GM12878 (cell line): Measurements from ENCODE around the gene TTF2.

ENCODE experiments used
- CHD2 ChIP-seq: IDR thresholded peaks from 2 replicates; pipeline ENCODE4 v1.6.1; 2011; ENCODE audit warnings: low read depth, low read length, improper control_type of control experiment, borderline replicate concordance
- DPF2 ChIP-seq: fragments of 450-650 bp; IDR thresholded peaks from 2 replicates; pipeline ENCODE4 v1.6.1; 2017; ENCODE audit warnings: mild to moderate bottlenecking
- EP300 ChIP-seq, 2 experiments: fragments of 150-350 bp in 1 of 2; IDR thresholded peaks; 2 replicates each; pipeline ENCODE4 v1.6.1; 2011 to 2012; ENCODE audit warnings: low read depth in 2 of 2, low read length in 2 of 2, borderline replicate concordance in 1 of 2, improper control_type of control experiment in 1 of 2, inconsistent platforms in 1 of 2; ENCODE audit not compliant: control insufficient read depth in 1 of 2
- FOXM1 ChIP-seq: IDR thresholded peaks from 2 replicates; pipeline ENCODE4 v1.6.1; 2012; ENCODE audit warnings: low read depth, mild to moderate bottlenecking, inconsistent platforms, low read length, moderate library complexity
- GATAD2B ChIP-seq: fragments of 450-650 bp; conservative IDR thresholded peaks from 2 replicates; pipeline ENCODE4 v1.6.1; 2017; ENCODE audit warnings: low read depth, mild to moderate bottlenecking, moderate library complexity
- POLR2AphosphoS2 ChIP-seq: IDR thresholded peaks from 2 replicates; pipeline ENCODE4 v1.6.1; 2011; ENCODE audit warnings: low read depth, mild to moderate bottlenecking, low read length, improper control_type of control experiment, moderate library complexity
- RAD21 ChIP-seq: IDR thresholded peaks from 2 replicates; pipeline ENCODE4 v1.6.1; 2011; ENCODE audit warnings: mild to moderate bottlenecking, low read depth, low read length, moderate library complexity; ENCODE audit not compliant: insufficient read depth
- TF ChIP-seq, protein P1 (sequence below), 3 experiments: IDR thresholded peaks in 2 of 3; conservative IDR thresholded peaks in 1 of 3; 2 replicates each; pipeline ENCODE4 v1.5.1; 2011; ENCODE audit warnings: low read depth in 3 of 3, low read length in 3 of 3, mild to moderate bottlenecking in 3 of 3, control low read depth in 2 of 3, moderate library complexity in 2 of 3, inconsistent platforms in 1 of 3, mixed read lengths in 1 of 3; ENCODE audit not compliant: control insufficient read depth in 2 of 3, insufficient read depth in 1 of 3; ENCODE audit errors: extremely low read depth in 1 of 3

DNA sequence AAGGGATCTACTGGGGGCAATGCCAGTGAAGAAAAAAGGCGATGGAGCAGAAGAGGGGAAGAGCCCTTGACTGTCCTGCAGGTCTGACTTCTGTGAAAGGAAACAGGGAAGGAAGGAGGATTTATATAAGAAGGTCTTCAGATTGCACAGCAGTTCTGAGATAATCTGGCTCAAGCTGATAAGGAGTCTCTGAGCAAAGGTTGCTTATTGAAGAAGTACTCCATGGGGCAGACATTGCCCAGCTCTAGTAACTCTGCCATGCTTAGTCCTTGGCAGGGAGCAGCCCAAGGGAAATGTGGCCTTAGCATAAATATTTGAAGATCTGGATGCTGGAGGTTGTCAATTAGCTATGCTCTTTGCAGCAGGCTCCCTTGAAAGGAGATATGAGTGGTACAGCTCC lies 15.9 kb upstream of the TTF2 start:
- TF ChIP-seq, protein P1, sequence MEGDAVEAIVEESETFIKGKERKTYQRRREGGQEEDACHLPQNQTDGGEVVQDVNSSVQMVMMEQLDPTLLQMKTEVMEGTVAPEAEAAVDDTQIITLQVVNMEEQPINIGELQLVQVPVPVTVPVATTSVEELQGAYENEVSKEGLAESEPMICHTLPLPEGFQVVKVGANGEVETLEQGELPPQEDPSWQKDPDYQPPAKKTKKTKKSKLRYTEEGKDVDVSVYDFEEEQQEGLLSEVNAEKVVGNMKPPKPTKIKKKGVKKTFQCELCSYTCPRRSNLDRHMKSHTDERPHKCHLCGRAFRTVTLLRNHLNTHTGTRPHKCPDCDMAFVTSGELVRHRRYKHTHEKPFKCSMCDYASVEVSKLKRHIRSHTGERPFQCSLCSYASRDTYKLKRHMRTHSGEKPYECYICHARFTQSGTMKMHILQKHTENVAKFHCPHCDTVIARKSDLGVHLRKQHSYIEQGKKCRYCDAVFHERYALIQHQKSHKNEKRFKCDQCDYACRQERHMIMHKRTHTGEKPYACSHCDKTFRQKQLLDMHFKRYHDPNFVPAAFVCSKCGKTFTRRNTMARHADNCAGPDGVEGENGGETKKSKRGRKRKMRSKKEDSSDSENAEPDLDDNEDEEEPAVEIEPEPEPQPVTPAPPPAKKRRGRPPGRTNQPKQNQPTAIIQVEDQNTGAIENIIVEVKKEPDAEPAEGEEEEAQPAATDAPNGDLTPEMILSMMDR (IDR thresholded peaks at IDR 0.05 in 2 of 3, conservative IDR thresholded peaks at IDR 0.05 in 1 of 3; ENCODE audit: control insufficient read depth in 2 of 3, extremely low read depth in 1 of 3, insufficient read depth in 1 of 3, low read depth in 3 of 3, low read length in 3 of 3) = no peak
- TF ChIP-seq FOXM1 (no peak), EP300 (IDR thresholded peaks at IDR 0.05; ENCODE audit: borderline replicate concordance in 1 of 2, control insufficient read depth in 1 of 2, low read depth in 2 of 2, low read length in 2 of 2) (no peak), RAD21 (no peak), DPF2 (no peak), POLR2AphosphoS2 (no peak), CHD2 (no peak), GATAD2B (no peak)
